HG03097 (cell line): ENCODE data around the gene TRRAP.
A peak's percentile ranks its signal among the peaks of the same experiment; 100 is the strongest.
"Not testable (repeated sequence)": the region's sequence is repeated elsewhere in the genome, so short reads cannot be mapped to it uniquely, and the experiment has no call there.

ENCODE experiments used
- ATAC-seq: cut with Tn5 transposase; IDR thresholded peaks from one replicate; pipeline ENCODE4 v1.9.1; 2021; ENCODE audit not compliant: unreplicated experiment, low FRiP score

Gene TRRAP

GRCh38 chr7:98878365-98879197, at the start of gene TRRAP:
Gene TRRAP, plus strand, starts transcription at chr7:98878532. Its CDS starts 2,619 bp downstream, at chr7:98881151.
- ATAC-seq = peak; percentile 69

GRCh38 chr7:98830972-98831548, 47.3 kb upstream of the TRRAP start:
- ATAC-seq = no peak

GRCh38 chr7:98831641-98832221, 46.6 kb upstream of the TRRAP start:
- no peak for ATAC-seq

GRCh38 chr7:98833022-98833421, 45.3 kb upstream of the TRRAP start:
- ATAC-seq = no peak

- ATAC-seq = no peak
These were observed 43.4 kb upstream of the TRRAP start for GRCh38 chr7:98834949-98835348.

- no peak for ATAC-seq
These were observed 41.3 kb upstream of the TRRAP start for GRCh38 chr7:98836811-98837629.

- no peak for ATAC-seq
These were observed 40.7 kb upstream of the TRRAP start for GRCh38 chr7:98837630-98837972.

DNA sequence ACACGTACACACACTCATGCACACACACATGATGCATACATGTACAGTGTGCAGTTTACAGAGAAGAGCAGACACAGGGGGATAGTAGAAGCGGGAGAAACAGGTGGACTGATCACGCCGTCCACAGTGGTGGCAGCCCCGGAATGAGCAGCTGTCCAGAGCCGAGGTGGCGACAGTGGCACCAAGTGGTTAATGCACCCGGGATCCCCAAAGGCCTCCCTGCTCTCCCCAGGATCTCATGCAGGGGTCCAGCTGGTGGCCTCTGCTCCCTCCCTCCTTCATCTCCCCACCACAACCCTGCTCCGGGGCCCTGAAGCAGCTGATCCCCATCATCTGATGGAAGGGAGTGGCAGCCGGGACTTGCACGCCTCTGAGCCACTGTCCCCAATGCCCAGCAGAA, 38.2 kb upstream of the TRRAP start:
- ATAC-seq = no peak

DNA sequence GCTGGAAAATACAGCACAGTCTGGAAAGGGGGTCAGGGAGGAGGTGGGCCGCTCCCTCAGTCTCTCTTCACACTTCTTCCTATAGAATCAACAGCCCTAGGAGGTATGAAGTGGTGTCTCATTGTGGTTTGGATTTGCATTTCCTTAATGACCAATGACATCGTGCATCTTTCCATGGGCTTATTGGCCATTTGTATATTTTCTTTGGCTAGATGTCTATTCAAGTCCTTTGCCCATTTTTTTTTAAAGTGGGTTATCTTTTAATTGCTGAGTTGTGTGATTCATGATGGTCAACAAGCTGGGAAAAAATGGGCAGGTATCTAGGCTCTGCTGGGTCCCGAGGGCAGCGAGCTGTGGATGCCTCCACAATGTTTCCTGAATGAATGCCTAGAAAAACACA, 37.6 kb upstream of the TRRAP start:
- no peak for ATAC-seq

DNA sequence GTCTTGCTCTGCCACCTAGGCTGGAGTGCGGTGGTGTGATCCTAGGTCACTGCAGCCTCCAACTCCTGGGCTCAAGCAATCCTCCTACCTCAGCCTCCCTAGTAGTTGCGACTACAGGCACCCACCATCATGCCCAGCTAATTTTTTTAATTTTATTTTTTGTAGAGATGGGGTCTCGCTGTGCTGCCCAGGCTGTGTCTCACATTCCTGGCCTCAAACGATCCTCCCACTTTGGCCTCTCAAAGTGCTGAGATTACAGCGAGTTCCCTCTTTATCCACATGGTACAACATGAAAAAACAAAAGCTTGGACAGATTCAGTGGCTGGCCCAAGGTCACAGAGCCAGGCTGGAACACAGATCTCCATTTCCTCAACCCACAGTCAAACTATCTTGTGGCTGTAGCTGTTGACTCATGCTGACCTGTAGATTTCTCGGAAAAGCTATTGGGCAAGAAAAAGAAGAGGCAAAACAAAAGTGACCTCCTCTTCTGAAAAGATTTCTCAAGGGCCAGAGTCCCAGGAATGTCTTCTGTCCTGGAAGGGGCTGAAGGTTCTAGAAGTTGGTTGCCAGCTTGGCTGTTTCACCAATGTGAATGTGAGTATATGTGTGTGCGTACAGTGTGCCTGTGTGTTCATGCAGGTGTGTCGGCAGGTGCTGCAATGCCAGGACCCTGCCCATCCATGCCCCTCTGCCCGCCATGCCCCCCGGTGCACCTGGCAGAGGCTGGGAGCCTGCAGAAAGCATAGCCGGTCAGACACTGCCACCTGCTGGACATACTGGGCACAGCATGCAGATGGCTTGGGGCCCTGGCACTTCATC, 36.9 kb upstream of the TRRAP start:
- ATAC-seq = no peak

DNA sequence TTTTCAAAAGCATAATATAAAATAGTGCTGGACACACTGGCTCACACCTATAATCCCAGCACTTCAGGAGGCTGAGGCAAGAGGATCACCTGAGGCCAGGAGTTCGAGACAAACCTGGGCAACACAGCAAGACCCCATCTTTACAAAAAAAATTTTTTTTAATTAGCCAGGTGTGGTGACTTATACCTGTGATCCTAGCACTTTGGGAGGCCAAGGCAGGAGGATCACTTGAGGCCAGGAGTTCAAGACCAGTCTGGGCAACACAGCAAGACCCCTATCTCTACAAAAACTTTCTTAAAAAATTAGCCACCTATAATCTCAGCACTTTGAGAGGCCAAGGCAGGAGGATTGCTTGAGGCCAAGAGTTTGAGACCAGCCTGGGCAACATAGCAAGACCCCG, 35.8 kb upstream of the TRRAP start:
- not testable (repeated sequence) for ATAC-seq

DNA sequence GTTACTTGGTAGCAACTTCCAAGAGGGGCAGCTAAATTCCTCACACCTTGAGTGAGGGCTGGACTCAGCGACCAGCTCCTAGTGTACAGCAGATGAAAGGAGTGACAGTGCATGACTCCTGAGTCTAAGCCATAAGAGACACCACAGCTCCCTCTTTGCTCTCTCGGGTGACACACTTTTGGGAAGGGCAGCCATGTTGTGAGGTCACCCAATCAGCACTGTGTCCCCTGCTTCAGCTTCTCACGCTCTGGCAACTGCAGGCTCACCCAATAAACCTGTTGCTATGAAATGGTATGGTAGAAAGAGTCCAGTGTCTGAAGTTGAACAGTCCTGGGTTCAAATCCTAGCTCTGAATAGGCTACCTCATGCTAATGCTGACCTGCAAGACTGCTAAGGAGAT, 29.4 kb upstream of the TRRAP start:
- ATAC-seq = no peak

- no peak for ATAC-seq
These were observed 25.5 kb upstream of the TRRAP start for GRCh38 chr7:98852826-98853225.

DNA sequence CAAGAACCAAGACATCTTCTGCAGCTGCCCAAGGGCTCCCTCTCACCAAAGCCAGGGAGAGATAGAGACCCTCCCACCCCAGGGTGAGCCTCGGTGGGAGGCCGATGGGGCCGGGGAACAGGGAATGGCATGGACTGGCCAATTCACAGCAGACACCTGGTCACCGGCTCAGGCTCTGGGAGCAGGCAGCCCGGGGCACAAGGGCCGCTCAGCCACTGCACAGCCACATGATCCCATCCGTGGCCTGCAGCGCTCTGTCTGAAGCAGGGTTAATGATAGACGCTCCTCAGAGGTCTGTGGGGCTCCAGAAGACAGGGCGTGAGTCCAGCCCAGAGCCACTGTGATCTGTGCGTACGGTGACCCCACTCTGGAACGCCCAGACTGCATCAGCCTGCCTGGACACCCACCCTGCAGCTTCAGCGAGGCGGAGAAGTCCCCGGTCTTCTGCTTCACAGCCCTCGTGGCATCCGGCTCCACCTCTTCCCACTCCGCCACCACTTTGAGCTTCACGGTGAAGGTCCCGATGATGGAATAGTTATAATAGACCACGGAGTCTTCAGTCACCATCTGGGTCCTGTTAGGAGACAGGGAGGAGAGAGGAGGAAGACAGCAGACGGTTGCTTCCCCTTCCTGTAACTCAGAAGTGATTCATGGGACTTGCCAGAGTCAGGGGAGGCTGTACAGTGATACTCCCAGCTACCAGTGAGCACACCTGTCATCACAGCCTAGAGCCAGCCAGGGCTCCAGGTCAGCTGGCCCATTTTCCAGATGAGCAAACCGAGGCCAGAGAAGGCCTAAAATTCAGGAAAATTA, 22.5 kb upstream of the TRRAP start:
- ATAC-seq = no peak

DNA sequence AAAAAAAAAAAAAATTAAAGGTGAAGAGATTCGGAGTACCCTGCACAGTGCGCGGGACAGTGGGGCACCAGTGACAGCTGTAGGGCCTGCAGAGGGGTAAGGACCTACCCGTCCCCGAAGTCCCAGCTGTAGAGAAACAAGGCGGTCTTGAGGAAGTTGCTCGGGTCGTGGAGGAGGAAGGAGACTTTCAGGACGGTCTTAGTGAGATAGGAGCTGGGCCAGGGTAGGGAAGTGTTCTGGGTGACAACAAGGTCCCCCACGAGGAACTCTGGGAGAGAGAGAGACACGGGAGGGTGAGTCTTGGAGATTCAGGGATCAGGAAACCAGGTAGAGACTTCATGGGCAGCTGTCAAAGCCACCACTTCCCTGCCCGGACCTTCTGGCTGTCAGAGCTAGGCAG, 18.3 kb upstream of the TRRAP start:
- ATAC-seq = no peak

DNA sequence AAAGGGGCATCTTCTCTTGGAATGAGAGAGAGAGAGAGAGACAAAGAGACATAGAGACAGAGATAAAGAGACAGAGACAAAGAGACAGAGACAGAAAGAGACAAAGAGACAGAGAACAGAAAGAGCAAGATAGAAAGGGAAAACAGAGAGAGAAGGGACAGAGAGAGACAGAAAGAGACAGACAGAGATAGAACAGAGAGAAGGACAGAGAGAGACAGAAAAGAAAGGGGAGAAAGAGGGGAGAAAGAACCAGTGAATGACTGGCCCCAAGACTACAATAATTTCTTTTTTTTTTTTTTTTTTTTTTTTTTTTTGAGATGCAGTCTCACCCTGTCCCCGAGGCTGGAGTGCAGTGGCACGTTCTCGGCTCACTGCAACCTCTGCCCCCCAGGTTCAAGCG, 16.1 kb upstream of the TRRAP start:
- no peak for ATAC-seq

DNA sequence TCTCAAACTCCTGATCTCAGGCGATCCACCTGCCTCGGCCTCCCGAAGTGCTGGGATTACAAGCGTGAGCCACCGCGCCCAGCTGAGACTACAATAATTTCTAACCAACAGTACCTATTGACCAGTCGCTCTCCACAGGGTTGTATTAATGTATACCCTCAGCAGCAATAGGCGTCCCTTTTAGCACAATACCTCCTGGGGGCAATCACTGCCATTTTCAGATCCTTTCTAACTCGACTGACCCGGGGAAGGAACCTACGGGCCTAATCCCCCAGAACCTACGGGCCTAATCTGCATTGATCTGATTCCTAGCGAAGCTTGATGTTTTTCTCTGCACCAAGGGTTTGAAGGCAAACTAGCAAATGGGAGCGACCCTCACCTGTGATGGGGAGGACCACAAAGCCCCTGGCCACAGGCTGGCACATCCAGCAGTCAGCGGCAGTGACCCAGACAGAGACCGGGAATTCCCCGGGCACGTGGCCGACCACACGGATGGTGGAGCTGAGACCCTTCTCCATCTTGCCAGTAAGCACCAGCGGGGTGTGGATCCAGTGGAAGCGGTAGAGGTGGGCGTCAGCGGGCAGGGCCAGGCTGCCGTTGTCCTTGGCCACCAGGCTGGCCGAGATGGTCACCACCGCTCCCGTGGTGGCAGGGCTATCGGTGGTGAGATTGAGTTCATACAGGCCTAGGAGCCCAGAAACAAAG, 15.5 kb upstream of the TRRAP start:
- no peak for ATAC-seq

DNA sequence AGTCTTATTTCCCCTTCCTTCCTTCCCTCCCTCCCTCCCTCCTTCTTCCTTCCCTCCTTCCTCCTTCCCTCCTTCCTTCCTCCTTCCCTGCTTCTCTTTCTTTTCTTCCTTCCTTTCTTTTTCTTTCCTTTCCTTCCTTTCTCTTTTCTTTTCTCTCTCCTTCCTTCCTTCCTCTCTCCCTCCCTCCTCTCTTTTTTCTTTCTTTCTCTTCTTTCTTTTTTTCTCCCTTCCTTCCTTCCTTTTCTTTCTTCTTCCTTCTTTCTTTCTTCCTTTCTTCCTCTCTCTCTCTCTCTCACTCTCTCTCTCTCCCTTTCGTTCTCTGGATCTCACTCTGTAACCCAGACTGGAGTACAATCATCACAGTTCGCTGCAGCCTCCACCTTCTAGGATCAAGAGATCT, 14.7 kb upstream of the TRRAP start:
- no peak for ATAC-seq
